Testis (tissue), 3 donors: ENCODE data around the gene ARHGAP22. TPM values are rescaled to one million over a fixed set of nuclear protein-coding genes. Genes with fewer than 3 reads are reported as not detected.

ENCODE experiments used
- DNase-seq: peaks from one replicate; pipeline ENCODE4 v3.0.0-alpha.2; 2019
- H3K27ac ChIP-seq, 2 donors: fragments of 200-600 bp; sonication (generic); one replicate each; pipeline ENCODE4 v1.5.1; 2019
- H3K27me3 ChIP-seq: fragments of 200-600 bp; sonication (generic); one replicate; pipeline ENCODE4 v1.5.1; 2019
- H3K36me3 ChIP-seq: fragments of 200-600 bp; sonication (generic); one replicate; pipeline ENCODE4 v1.5.1; 2017; ENCODE audit warnings: low read depth; ENCODE audit errors: missing control alignments
- H3K4me1 ChIP-seq: fragments of 200-600 bp; sonication (generic); one replicate; pipeline ENCODE4 v1.5.1; 2019
- H3K4me3 ChIP-seq, 2 donors: fragments of 200-600 bp; sonication (generic); one replicate each; pipeline ENCODE4 v1.5.1; 2017 to 2019
- H3K9me3 ChIP-seq: fragments of 200-600 bp; sonication (generic); one replicate; pipeline ENCODE4 v1.5.1; 2017
- POLR2A ChIP-seq: fragments of 450-650 bp; IDR thresholded peaks from one replicate; pipeline ENCODE4 v1.6.1; 2017; ENCODE audit warnings: antibody characterized with exemption, mild to moderate bottlenecking, moderate library complexity
- WGBS, 2 donors: methylation state at CpG; one replicate each; pipeline ENCODE4 v1.1.5; 2018; 5-methylcytosine and 5-hydroxymethylcytosine counted together
- intact Hi-C: fragments of 100-400 bp; cut with DNase I; formaldehyde crosslinking; loops from one replicate; pipeline ENCODE4 v1.15.1; 2023; ENCODE audit warnings: low total_unique reads
- polyA plus RNA-seq: library from polyadenylated mRNA; stranded (reverse); fragments of 350-450 nt; fragmentation: Illumina TruSeq; extraction: RNeasy Lipid Tissue Mini Kit (QIAGEN cat#74804); gene quantifications from one replicate; pipeline ENCODE4 v1.2.3, GENCODE V29; 2014; ENCODE audit warnings: low read depth, low replicate concordance; ENCODE audit not compliant: insufficient read depth
- total RNA-seq, 2 donors: library from RNA; depleted of rRNA; stranded (reverse); fragments of >200 nt; gene quantifications; one replicate each; pipeline ENCODE4 v1.2.3, GENCODE V29; 2016
- TF ChIP-seq, protein P1 (sequence below), 3 experiments: fragments of 450-650 bp in 2 of 3; fragments of 200-600 bp in 1 of 3; sonication (generic) in 1 of 3; IDR thresholded peaks; one replicate each; pipeline ENCODE4 v1.5.1; 2016 to 2019; ENCODE audit warnings: antibody characterized with exemption in 3 of 3, mild to moderate bottlenecking in 2 of 3, moderate library complexity in 1 of 3

The ARHGAP22 gene
- total and polyA plus RNA-seq, 3 donors from 2014 or later: 6.2 to 11.9 (median 8.8) TPM

DNA sequence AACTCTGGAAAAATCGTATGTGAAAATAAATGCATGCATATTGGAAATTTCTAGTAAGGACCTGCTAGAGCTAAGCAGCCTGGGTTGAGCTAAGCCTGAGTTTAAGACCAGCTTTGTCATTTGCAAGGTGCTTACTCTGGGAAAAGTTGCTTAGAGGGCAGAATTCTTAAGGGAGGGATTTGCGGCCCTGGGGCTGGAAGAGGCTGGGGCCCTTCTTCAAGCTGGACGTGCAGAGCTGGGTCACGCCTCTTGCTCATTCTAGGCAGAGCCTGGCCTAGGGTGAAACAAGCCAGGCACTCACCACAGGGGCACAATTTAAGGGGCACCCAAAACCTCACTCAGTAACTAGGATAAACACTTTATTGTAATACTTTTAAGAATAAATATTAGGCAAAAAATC is 137.2 kb downstream of the ARHGAP22 start:
- H3K4me1 ChIP-seq: peaks cover 40% of the 10 kb centered on the region
- H3K27ac ChIP-seq: no peak overlapping the region
- intact Hi-C loops: no loop called here
- H3K27me3 ChIP-seq: no peaks in the 10 kb centered on the region
- TF ChIP-seq, protein P1, sequence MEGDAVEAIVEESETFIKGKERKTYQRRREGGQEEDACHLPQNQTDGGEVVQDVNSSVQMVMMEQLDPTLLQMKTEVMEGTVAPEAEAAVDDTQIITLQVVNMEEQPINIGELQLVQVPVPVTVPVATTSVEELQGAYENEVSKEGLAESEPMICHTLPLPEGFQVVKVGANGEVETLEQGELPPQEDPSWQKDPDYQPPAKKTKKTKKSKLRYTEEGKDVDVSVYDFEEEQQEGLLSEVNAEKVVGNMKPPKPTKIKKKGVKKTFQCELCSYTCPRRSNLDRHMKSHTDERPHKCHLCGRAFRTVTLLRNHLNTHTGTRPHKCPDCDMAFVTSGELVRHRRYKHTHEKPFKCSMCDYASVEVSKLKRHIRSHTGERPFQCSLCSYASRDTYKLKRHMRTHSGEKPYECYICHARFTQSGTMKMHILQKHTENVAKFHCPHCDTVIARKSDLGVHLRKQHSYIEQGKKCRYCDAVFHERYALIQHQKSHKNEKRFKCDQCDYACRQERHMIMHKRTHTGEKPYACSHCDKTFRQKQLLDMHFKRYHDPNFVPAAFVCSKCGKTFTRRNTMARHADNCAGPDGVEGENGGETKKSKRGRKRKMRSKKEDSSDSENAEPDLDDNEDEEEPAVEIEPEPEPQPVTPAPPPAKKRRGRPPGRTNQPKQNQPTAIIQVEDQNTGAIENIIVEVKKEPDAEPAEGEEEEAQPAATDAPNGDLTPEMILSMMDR (IDR thresholded peaks at IDR 0.05): no peak
- TF ChIP-seq POLR2A: no peak
- no peak overlapping the region for H3K4me3 ChIP-seq
- DNase-seq: no peak
- H3K36me3 ChIP-seq: no peaks in the 10 kb centered on the region
- H3K9me3 ChIP-seq: no peaks in the 10 kb centered on the region
- 82 to 86% methylated on average over 4 of the region's 4 CpGs for WGBS, 2 donors

DNA sequence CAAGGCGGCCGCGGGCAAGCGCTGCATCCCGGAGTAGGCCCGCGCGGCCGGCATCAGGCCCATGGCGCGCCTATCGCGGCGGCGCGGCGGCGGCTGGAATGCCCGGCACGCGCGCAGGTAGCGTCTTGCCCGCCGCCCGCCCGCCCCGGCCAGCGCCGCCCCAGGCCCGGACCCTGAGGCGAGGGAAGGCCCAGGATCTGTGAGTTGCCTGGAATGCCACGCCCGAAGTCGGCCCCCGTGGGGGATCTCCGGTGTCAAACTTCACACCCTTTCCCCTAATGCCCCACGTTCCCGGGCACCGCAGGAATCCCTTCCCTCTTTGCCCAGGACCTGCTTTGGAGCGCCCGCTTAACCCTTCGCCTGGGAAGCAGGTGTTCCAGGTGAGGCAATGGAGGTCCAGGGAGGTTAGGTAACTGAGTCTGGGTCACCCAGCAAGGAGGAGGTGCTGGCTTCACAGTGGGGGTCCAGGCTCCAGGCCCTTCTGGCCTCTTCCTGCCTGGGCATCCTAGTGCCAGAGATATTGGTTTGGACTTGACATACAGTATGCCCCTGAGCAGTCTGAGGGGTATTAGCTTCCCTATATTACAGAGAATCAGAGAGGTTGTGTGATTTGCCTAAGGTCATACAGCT is 138.1 kb downstream of the ARHGAP22 start:
- Histone ChIP-seq H3K9me3 (no peaks in the 10 kb centered on the region), H3K27ac (no peak overlapping the region), H3K27me3 (no peaks in the 10 kb centered on the region), H3K4me3 (peak overlapping the region in 1 of 2 donors; percentile 18), H3K36me3 (no peaks in the 10 kb centered on the region), H3K4me1 (peaks cover 40% of the 10 kb centered on the region)
- 59 to 78% methylated on average over 8 to 43 of the region's 43 CpGs for WGBS, 2 donors
- intact Hi-C loops: no loop called here
- peak; percentile 12 for DNase-seq
- TF ChIP-seq POLR2A: no peak
- TF ChIP-seq, protein P1 (IDR thresholded peaks at IDR 0.05): no peak

DNA sequence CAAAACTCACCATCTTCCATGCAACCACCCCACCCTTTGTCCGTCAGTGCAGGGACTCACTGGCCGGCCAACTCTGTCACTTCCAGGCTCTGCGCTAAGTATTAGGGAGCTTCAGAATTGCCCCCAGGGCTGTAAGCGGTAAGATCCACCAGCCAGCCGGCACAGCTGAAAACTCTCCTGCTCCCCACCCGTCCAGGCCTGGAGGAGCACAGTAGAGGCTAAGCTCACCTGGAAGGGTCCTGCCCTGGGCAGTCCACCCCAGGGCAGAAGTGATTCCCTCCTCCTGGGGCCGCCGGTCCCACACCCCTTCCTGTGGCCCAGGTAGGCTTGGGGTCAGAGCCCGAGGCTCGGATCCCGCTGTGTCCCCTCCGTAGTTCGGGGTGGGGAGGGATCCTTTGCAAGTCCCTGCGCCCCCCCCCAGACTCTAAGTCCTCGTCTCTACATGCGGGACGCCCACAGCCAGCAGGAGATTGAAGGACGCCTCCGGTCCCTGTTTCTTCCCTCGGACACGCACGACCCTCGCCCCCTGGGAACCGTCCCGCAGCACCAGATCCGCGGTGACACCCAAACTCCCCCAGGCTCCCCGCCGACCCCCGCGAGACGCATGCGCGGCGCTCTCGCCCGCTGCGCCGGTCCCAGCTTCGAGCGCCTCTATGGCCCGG is 138.9 kb downstream of the ARHGAP22 start:
- intact Hi-C loops: no loop called here

DNA sequence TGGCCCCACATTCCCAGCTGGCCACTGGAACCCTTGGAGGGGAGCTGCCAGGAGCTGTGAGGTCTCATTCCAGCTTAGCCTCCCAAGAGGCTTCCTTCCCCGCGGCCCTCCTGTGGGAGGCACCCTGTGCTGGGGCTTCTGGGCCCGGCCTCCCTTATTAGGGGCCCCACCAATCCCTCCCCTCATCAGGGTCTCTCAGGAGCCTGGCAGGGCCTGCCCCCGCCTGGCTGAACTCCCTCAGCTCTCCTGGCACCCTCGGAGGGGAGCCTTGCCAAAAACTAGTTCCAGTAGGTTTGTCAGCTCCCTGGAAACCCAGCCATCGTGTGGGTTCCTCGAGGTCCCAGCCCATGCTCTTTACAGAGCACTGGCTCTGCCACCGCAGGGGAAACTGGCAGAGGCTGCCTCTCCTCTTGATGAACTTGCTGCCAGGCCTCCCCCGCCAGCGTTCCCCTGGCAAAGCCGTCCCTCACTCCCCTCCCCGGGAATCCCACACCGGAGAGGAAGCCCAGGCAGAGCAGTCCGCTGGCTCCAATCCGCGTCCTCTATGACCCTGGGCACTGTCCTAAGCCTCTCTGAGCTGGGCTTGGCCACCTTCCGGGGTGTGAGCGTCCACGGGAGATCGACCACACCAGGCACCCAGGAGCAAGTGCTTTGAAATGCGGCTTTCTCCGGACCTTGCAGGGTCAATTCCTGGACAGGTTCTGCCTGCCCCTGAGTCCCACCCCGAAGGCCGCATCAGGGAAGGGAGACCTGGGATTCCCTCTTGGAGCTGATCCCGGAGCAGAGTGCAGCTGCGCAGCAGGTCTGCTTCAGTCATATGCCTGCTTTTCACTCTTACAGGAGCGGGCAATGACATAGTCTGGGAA is 139.8 kb downstream of the ARHGAP22 start:
- intact Hi-C loops: no loop called here
- no peak overlapping the region for H3K4me3 ChIP-seq
- peak; percentile 81 for DNase-seq
- H3K4me1 ChIP-seq: peaks cover 36% of the 10 kb centered on the region
- no peak overlapping the region for H3K27ac ChIP-seq
- WGBS, 2 donors: 16 to 22% methylated on average over 15 to 27 of the region's 27 CpGs
- H3K9me3 ChIP-seq: no peaks in the 10 kb centered on the region
- H3K27me3 ChIP-seq: no peaks in the 10 kb centered on the region
- H3K36me3 ChIP-seq: no peaks in the 10 kb centered on the region
- TF ChIP-seq POLR2A: no peak
- TF ChIP-seq, protein P1 (IDR thresholded peaks at IDR 0.05): no peak

More for the DNA sequence above, 138.9 kb downstream of the ARHGAP22 start:
- TF ChIP-seq, protein P1 (IDR thresholded peaks at IDR 0.05): no peak
- TF ChIP-seq POLR2A: no peak
- H3K4me3 ChIP-seq: peak overlapping the region; percentile 18 to 20
- no peaks in the 10 kb centered on the region for H3K36me3 ChIP-seq
- DNase-seq: peak; percentile 17
- H3K4me1 ChIP-seq: peaks cover 40% of the 10 kb centered on the region
- H3K27me3 ChIP-seq: no peaks in the 10 kb centered on the region
- H3K27ac ChIP-seq: no peak overlapping the region
- H3K9me3 ChIP-seq: no peaks in the 10 kb centered on the region
- WGBS, 2 donors: 51 to 66% methylated on average over 5 to 42 of the region's 42 CpGs
